Activated effector memory CD4-positive, alpha-beta T cell treated with anti-CD3 and anti-CD28 coated beads, Interleukin-2, amount 50 U/mL, for 16 hours (primary cell): Measurements from ENCODE around the gene LOXHD1.

Experiments used
- DNase-seq: peaks from one replicate; pipeline ENCODE4 v3.0.0-alpha.2; 2020

Gene LOXHD1

DNA sequence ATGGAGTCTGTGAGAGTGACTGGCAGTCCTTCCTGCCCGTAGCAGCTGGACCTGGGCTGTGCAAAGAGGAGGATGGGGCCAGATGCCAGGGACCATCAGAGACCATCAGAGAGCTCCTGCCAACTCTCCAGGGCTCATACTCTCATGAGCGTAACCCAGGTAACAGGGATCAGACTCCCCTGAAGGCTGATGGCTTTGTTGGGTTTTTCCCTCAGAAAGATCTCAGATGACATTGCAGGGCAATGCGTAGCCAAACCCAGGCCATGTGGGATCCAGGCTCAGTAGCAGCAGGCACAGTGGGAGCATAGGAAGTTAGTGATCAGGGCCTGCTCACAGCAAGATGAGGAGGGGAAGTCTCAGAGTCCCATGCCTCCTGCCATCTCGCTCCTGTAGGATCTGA lies 218.0 kb downstream of the LOXHD1 start:
- no peak for DNase-seq

DNA sequence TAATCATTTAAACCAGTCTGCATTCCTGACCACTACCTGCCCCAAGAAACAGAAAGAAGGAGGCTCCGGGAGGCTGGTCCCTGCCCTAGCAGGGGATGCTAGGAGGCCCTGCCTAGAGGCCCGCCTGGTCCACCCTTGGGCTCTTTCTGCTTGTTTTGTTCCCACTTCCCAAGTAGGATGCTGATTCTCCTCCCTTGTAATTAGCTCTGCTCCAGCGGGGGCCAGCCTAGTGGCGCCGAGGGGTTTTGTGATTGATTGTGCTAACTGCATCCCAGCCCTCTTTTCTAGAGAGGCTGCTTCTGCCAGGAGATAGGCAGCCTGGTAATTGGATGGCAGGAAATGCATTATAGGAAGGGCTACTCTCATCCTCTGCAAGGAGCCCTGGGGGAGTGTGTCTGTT lies 220.0 kb downstream of the LOXHD1 start:
- DNase-seq = no peak

GRCh38 chr18:46436621-46437020 lies 220.4 kb downstream of the LOXHD1 start:
- no peak for DNase-seq

- peak; percentile 42 for DNase-seq
Observed at GRCh38 chr18:46435031-46435430, 222.0 kb downstream of the LOXHD1 start.

GRCh38 chr18:46434629-46435028 lies 222.4 kb downstream of the LOXHD1 start:
- no peak for DNase-seq

- DNase-seq = no peak
Observed at GRCh38 chr18:46433121-46433826, 223.7 kb downstream of the LOXHD1 start.

- DNase-seq = no peak
Observed at GRCh38 chr18:46431522-46432171, 225.4 kb downstream of the LOXHD1 start.

GRCh38 chr18:46429649-46430224 lies 227.3 kb downstream of the LOXHD1 start:
- DNase-seq = no peak

GRCh38 chr18:46429130-46429529 lies 227.9 kb downstream of the LOXHD1 start:
- DNase-seq = no peak

DNA sequence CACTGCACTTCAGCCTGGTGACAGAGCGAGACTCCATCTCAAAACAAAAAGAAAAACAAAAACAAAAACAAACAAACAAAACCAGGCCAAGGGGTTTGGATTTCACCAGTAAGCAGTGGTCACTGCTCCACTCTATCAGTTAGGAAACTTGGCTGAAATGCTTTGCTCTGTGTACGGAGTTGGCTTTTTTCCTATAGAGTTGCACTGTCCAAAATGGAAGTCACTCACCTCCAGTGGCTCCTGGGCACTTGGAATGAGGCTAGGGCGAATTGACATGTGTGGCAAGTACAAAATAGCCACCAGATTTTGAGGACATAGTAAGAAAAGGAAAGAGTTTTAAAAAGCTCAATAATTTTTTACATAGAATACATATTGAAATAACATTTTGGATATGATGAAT lies 228.7 kb downstream of the LOXHD1 start:
- DNase-seq = no peak

- no peak for DNase-seq
Observed at GRCh38 chr18:46427216-46427995, 229.6 kb downstream of the LOXHD1 start.
